Measurements from ENCODE around the gene SLC2A5. TPM values are rescaled to one million over a fixed set of nuclear protein-coding genes. Genes with fewer than 3 reads are reported as not detected.

Gene SLC2A5, protein sequence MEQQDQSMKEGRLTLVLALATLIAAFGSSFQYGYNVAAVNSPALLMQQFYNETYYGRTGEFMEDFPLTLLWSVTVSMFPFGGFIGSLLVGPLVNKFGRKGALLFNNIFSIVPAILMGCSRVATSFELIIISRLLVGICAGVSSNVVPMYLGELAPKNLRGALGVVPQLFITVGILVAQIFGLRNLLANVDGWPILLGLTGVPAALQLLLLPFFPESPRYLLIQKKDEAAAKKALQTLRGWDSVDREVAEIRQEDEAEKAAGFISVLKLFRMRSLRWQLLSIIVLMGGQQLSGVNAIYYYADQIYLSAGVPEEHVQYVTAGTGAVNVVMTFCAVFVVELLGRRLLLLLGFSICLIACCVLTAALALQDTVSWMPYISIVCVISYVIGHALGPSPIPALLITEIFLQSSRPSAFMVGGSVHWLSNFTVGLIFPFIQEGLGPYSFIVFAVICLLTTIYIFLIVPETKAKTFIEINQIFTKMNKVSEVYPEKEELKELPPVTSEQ
- 2.3 and 6.1 TPM in 2 replicates for total RNA-seq

DNA sequence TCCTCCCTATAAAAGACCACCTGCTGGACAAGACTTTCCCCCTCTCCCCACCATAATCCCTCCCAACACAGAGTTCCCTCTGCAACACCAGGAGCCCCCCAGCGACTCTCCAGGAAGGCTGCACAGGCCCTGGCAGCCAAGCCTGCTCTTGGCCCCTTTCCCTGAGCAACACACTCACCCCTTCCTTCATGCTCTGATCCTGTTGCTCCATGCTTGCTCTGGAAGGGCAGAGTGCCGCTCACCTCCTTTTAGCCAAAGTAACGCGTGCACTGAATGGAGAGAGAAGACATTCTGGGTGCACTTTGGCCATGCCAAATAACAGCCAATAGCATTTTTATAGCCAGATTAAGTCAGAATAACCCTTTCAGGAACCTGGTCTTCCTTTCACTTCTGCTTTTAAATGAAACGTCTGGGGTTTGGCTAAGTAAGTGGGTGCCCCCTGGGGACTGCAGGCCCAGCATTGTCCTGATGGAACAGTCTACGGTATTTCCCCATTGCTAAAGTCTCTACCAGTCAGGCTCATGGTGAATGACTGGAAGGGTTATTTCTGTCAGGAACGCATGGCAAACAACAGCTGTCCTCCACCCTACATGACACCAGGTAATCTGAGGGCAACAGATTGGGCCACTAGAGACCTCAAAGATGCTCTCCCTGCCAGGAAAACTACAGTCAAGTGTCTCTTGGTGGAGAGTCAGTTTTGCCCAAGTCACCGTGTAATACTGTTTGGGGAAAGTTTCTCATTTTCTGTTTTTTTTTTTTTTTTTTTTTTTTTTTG lies at the start of gene SLC2A5:
SLC2A5 (minus strand) TSS at position 310 of the 775 bp plus-strand sequence; CDS start at position 211, 99 bp downstream.

Other genes with a start within 250 kb of the SLC2A5 start
- gene ENO1, start 190.9 kb downstream of the SLC2A5 start, total RNA-seq = 1,481 and 2,991 TPM in 2 replicates
- not detected in 2 replicates for gene CA6, start 123.8 kb downstream of the SLC2A5 start, total RNA-seq
- not detected in 2 replicates for gene SLC2A7, start 43.2 kb downstream of the SLC2A5 start, total RNA-seq
- gene GPR157, start 59.5 kb upstream of the SLC2A5 start, total RNA-seq = 5.1 and 5.4 TPM in 2 replicates
- 33.0 and 50.7 TPM in 2 replicates for gene H6PD, start 165.1 kb upstream of the SLC2A5 start, total RNA-seq
- 23.1 and 26.8 TPM in 2 replicates for gene SPSB1, start 223.3 kb upstream of the SLC2A5 start, total RNA-seq

All from uterine smooth muscle cell (primary cell).